ENCODE results near the gene INTS11.

INTS11 gene

DNA sequence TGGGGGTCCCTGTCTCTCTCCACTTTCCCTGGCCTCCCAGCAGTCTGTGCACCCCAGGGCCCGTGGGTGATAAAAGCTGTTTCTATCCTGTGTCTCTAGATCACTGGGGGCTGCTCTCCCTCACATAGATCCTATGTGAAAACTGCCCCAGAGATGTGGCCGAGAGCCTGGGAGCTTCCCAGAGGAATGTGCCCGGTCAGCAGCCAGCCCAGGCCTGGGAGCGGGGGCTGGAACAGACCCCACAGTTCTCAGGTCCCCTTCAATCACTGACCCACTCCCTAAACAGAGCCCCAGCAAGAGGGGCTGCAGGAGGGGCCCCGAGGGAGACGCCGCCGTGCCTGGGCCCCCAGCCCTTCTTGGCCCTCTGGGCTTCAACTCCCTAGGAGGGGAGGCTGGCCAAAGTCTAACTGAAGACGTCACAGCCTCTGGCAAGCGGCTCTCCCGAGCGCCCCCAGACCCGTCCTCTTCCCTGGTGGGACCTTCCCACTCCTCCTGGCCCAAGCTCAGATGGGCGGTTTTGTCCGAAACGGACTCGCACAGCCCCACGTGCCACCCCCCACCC is 33.5 kb upstream of the INTS11 start:
- no peak for FAIRE-seq

- FAIRE-seq = no peak
These were observed 32.4 kb upstream of the INTS11 start for GRCh38 chr1:1356796-1357401.

DNA sequence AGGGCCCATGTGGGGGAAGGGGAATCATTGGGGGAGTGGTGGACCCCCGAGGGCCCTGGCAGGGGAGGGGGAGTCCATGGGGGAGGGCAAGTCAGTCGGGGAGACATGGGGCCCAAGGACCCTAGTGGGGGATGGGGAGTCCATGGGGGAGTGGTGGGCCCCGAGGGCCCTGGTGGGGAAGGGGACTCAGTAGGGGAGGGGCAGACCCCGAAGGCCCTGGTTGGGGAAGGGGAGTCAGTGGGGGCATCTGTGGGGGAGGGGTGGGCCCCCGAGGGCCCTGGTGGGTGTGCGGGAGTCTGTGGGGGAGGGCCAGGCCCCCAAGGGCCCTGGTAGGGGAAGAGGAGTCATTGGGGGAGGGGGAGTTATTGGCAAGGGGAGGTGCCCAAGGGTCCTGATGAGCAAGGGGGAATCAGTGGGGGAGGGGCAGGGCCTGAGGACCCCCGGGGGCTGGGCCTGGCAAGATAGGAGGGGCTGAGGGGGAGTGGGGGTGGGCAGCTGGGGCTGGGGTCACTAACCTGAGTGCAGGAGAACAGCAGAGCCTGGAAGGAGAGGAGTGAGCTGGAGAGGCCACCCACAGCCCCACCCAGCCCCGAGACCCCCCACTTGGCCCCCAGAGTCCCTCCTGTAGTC is 31.8 kb upstream of the INTS11 start:
- FAIRE-seq = no peak

GRCh38 chr1:1355416-1355815 is 31.0 kb upstream of the INTS11 start:
- no peak for FAIRE-seq

GRCh38 chr1:1354271-1355247 is 30.1 kb upstream of the INTS11 start:
- FAIRE-seq = no peak

GRCh38 chr1:1353389-1354151 is 29.1 kb upstream of the INTS11 start:
- no peak for FAIRE-seq

DNA sequence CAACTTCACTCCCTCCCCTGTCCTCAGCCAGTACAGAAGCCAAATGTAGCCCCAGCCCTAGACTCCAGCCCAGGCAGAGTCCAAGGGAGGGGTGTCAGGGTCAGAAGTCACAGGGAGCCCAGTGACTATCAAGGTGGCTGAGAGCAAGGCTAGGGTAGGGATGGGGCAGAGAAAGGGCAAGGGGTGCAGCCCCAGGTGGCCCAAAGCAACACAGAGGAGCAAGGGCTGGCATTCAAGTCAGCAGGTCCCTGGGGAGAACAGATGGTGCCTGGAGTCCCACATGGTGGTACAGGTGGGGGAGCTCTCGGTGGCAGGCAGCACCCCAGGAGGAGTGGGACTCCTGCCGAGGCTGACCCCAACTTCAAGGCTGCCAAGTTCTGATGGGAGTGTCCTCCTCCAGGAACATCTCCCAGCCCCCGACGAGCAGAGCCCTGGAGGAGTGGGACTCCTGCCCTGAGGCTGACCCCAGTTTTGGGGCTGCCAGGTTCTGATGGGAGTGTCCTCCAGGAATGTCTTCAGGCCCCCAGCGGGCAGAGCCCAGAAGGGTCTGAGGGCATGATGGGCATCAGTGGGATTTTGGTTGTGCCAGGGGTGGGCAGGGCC is 28.4 kb upstream of the INTS11 start:
- no peak for FAIRE-seq

- no peak for FAIRE-seq
These were observed 27.3 kb upstream of the INTS11 start for GRCh38 chr1:1351511-1352427.

DNA sequence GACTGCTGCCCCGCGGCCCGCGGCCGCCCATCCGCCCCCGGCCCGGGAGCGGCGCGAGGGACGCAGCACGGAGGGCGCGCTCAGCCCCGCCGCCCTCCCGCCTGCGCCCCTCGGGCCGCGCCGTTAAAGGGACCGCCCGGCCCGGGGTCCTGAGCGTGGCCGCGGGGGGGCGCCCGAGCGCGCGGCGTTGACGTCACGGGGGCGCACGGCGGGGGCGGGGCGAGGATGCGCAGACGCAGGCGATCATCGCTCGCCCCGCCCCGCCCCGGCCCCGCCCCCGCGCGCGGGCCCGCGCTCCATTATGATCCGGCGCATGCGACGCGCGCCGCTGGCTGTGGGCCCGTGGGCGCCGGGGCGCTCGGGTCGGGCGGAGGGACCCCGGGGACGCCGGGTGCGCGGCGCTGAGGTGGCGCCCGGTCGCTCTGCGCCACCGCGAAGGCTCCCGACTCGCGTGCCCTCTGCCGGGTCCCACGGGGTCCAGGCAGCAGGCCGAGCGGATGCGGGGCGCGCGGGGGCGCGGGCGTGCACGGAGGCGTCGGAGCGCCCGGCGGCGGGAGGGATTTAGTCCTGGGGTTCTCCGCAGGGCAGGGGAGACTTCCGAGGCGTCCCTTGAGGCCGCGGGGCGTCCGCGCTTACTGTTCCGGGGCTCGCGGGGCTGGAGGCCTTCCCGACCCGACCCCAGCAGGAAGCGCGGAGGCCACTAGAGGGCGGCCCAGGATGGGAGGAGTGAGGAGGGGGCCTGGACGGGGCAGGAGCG is 25.0 kb upstream of the INTS11 start, which contains the start of gene DVL1:
TSS of gene DVL1 (minus strand) at position 163 of the 757 bp plus-strand sequence. CDS start 353 bp downstream, outside the sequence.
- no peak for FAIRE-seq

DNA sequence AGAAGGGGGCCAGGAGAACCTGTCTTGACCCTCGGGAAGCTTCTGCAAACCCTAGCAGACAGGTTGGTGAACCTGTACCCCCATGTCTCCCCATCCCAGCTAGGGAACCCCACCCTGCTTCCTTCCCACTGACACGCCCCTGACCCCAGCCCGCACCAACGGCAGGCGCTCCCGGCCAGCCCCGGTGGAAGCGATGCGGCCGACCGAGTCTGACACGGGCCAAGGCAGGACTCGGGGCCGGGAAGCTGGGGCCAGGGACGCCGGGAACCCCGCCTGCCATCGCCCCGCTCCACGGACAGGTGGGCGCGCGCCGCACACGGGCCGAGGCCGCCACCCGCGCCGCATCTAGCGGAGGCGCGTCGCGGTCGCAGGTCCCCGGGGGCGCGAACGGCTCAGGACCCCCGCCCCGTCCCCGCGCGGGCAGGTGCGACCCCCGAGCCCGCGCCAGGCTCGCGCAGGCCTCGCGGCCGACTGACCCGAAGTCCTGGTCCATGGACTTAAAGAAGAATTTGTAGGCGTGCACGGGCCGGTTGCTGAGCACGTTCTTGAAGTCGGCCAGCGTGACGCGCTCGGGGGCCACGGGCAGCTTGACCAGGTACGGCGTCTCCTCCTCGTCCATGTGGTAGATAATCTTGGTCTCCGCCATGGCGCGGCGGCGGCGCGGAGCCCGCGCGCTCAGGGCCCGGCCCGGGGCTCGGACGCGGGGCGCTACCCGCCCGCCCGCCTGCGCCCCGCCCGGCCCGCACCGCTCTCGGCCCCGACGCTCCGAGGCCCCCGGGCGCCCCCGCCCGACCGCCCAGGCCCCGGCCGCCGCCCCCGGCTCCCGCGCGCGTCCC is 24.2 kb upstream of the INTS11 start:
- no peak for FAIRE-seq

DNA sequence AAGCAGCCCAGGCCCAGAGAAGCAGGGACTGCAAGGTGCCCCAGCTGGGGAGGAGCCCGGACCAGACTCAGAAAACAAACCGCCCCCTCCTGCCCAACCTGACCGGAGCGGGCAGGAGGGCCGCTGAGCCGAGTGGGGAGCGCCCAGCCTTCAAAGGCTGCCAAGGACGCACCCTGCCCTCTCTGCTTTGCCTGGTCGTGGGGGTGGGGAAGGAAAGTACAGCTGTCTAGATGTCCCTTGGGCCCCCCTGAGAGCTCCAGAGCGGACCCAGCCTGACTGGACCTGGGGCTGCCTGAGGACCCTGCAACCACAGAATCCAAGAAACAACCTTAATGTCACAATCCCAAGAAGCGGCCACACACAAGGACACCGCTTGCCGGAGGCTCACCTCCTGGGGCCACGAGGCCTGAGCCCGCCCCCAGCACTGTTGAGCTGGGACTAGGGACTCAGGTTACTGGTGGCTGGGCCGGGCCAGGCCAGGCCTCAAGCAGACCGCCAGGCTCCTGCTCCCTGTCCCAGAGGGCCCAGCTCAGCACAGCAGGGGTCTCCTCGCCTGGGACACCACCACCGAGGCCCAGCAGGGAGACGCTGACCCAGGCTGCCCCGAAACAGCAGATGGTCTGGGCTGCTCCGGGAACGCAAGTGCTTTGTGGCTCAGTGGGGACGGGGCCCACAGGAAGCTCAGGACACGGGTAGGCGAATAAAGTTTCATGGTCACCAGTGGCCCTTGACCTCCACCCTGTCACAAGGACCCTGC is 23.4 kb upstream of the INTS11 start:
- FAIRE-seq = no peak

GRCh38 chr1:1347026-1347595 is 22.7 kb upstream of the INTS11 start:
- FAIRE-seq = no peak

GRCh38 chr1:1346501-1346890 is 22.0 kb upstream of the INTS11 start:
- FAIRE-seq = no peak

GRCh38 chr1:1345860-1346500 is 21.5 kb upstream of the INTS11 start:
- FAIRE-seq = no peak

DNA sequence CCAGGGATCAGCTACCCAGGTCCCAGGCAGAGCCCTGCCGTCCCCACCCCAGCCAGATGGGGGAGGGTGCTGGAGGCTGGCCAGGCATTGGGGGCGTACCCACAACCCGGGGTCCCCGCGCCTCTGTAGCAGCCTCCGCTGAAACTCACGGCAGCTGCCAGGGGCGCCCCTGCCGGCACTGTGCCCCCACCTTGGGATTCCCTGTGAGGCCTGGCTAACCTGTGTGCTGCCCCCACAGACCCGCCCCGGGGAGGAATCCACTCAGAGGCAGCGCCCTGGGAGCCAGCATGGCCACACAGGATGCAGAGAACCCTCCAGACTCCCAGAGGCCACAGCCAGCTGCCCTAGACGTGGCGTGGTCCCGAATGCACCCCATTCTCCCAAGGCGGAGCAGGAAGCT is 20.9 kb upstream of the INTS11 start:
- no peak for FAIRE-seq

GRCh38 chr1:1344655-1345361 is 20.3 kb upstream of the INTS11 start:
- FAIRE-seq = no peak
